Muscle layer of colon (tissue), 2 donors: ENCODE data around the gene SPATA16.
"Not testable (repeated sequence)": the region's sequence is repeated elsewhere in the genome, so short reads cannot be mapped to it uniquely, and the experiment has no call there.

ENCODE experiments used
- H3K27ac ChIP-seq: one replicate; pipeline ENCODE4 v1.7.0; 2013; ENCODE audit warnings: low read depth, mild to moderate bottlenecking, low read length, moderate library complexity
- H3K27me3 ChIP-seq, 2 donors: one replicate each; pipeline ENCODE4 v1.7.0; 2013; ENCODE audit warnings: low read length in 2 of 2, mild to moderate bottlenecking in 2 of 2; ENCODE audit not compliant: insufficient read depth in 2 of 2, control insufficient read depth in 1 of 2
- H3K36me3 ChIP-seq: one replicate; pipeline ENCODE4 v1.7.0; 2013; ENCODE audit warnings: mild to moderate bottlenecking, low read length; ENCODE audit not compliant: insufficient read depth
- H3K4me1 ChIP-seq: one replicate; pipeline ENCODE4 v1.7.0; 2013; ENCODE audit warnings: mild to moderate bottlenecking, low read length; ENCODE audit not compliant: insufficient read depth
- H3K4me3 ChIP-seq, 2 donors: one replicate each; pipeline ENCODE4 v1.7.0; 2013; ENCODE audit warnings: low read length in 2 of 2, low read depth in 1 of 2, mild to moderate bottlenecking in 1 of 2, moderate library complexity in 1 of 2
- H3K9ac ChIP-seq: one replicate; pipeline ENCODE4 v1.7.0; 2013; ENCODE audit warnings: low read length
- H3K9me3 ChIP-seq: one replicate; pipeline ENCODE4 v1.7.0; 2013; ENCODE audit warnings: mild to moderate bottlenecking, low read length
- donor health status: abdominal sarcoma.
- donor health status: Adenocarcinoma of cecum.

Gene SPATA16

DNA sequence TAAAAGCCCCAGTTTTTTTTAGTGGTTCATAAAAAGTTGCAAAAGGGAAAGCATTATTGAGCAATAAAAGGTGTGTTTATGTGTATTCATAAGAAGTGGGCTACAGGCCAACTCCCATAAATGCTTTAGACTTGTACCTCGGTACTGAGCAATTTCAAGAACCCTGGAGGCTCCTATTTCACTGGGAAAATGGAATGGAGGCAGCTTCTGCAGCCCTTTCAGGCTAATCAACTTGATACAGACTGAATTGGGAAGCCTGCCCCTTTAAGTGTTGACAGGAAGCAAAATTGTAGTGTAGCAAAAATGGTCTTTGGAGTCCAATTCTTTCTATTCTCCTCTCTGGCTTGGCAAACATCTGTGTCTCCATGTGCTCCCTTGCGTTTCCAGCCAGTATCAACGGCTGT, 271.7 kb downstream of the SPATA16 start:
- Histone ChIP-seq H3K27ac (no peak overlapping the region), H3K9ac (no peak overlapping the region), H3K4me1 (peaks cover 7% of the 10 kb centered on the region), H3K9me3 (no peaks in the 10 kb centered on the region), H3K4me3 (no peak overlapping the region), H3K36me3 (no peaks in the 10 kb centered on the region), H3K27me3 (no peaks in the 10 kb centered on the region)

DNA sequence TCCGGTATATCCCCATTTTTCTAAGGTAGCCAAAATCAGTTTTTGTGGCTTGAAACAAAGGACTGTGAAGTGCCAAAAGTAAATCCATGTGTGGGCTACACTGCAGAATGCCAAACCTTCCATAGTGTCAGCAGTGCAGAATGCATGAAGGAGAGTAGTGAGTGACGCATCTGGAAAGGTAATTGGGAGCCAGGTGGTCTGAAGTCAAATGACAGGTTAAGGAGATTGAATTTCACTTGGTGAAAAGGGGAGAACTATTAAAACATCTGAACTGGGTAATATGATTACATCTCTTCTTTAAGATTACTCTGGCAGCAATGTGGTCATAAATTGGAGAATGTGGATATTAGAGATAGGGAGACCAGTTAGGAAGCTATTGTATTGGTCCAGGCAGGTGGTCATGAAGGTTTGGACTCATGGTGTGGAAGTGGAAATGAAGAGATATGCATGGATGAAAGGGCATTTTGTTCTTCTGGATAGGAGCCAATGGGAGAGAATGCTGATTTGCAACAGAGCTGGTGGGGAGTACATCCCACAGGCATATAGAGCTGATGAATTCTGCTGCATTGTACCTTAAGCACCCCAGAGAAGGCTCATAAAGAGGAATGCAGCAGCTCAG, 272.3 kb downstream of the SPATA16 start:
- H3K27ac ChIP-seq = no peak overlapping the region
- H3K4me1 ChIP-seq = peaks cover 7% of the 10 kb centered on the region
- H3K27me3 ChIP-seq = no peaks in the 10 kb centered on the region
- H3K4me3 ChIP-seq = no peak overlapping the region
- H3K9ac ChIP-seq = no peak overlapping the region
- H3K9me3 ChIP-seq = no peaks in the 10 kb centered on the region
- no peaks in the 10 kb centered on the region for H3K36me3 ChIP-seq

DNA sequence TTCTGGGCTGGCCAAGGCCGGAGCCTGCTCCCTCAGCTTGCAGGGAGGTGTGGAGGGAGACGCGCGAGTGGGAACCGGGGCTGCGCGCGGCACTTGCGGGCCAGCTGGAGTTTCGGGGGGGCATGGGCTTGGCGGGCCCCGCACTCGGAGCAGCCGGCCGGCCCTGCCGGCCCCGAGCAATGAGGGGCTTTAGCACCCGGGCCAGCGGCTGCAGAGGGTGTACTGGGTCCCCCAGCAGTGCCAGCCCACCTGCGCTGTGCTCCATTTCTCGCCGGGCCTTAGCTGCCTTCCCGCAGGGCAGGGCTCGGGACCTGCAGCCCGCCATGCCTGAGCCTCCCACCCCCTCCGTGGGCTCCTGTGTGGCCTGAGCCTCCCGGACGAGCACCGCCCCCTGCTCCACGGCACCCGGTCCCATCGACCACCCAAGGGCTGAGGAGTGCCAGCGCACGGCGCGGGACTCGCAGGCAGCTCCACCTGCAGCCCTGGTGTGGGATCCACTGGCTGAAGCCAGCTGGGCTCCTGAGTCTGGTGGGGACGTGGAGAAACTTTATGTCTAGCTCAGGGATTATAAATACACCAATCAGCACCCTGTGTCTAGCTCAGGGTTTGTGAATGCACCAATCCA, 274.2 kb downstream of the SPATA16 start:
- not testable (repeated sequence) for H3K4me1 ChIP-seq, H3K9me3 ChIP-seq, H3K27ac ChIP-seq, H3K27me3 ChIP-seq, H3K9ac ChIP-seq, H3K4me3 ChIP-seq, H3K36me3 ChIP-seq

DNA sequence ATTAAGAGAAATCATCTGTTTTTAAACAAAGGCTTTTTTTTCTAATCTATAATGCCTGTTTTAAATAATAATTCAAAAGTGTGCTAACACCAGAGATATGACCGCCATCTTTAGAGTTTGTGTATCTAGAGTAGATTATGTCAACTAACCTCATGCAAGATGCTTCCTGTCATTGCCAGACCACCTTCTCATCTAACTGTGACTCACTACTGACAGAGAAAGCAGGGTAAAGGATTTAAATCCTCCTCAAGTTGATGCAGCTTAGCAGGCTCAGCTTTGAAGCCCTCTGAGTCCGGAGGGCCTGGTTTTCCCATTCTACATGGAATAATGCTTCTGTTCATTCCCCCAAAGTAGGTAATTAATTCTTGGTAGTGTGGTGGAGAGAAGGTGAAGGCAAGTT, 282.0 kb downstream of the SPATA16 start:
- H3K9ac ChIP-seq = no peak overlapping the region
- no peaks in the 10 kb centered on the region for H3K36me3 ChIP-seq

DNA sequence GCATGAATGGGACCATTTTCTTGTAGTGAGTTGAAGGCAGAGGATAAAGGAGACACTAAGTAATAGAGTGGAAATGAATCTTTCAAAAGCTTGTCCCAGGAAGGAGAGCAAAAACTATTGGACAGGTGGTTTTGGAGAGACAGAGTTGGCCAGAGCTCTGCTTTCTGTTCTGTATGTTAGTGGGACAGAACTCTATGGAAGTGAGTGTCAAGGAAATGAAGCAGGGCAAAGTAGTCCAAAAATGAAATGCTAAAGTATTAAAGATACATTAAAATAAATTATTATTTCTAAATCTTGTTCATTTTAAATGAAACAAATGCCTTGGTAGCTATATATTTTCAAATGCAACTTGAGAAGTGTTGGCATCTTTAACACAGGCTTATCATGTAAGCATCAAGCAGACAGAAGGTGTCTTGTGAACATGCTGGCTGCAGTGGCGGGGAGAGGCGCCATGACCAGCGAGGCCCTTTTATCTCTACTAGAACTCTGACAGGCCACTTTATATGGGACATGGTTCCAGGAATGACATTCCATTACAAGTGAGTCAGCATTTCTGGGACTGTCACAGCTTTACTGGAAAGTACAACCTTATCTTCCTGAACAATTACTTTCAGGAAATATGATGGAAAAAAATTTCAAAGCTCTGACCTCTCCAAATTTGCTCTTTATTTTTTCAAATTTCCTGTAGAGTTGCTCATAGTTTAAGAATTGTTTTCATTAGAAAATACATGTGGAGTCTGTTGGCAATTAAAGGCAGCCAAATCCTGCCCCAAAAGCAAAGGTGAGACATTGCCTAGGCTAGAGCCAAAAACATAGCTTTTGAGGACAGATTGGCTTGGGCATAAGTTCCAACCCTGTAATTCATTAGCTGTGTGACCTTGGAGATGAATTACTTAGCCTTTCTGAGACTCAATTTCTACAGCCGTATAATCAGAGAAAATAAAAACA, 284.0 kb downstream of the SPATA16 start:
- Histone ChIP-seq H3K27me3 (no peaks in the 10 kb centered on the region), H3K27ac (no peak overlapping the region), H3K9ac (no peak overlapping the region), H3K4me3 (no peak overlapping the region), H3K9me3 (no peaks in the 10 kb centered on the region), H3K36me3 (no peaks in the 10 kb centered on the region), H3K4me1 (no peaks in the 10 kb centered on the region)

More for the DNA sequence above, 282.0 kb downstream of the SPATA16 start:
- Histone ChIP-seq H3K27ac (no peak overlapping the region), H3K4me3 (no peak overlapping the region), H3K27me3 (no peaks in the 10 kb centered on the region), H3K9me3 (no peaks in the 10 kb centered on the region), H3K4me1 (no peaks in the 10 kb centered on the region)

DNA sequence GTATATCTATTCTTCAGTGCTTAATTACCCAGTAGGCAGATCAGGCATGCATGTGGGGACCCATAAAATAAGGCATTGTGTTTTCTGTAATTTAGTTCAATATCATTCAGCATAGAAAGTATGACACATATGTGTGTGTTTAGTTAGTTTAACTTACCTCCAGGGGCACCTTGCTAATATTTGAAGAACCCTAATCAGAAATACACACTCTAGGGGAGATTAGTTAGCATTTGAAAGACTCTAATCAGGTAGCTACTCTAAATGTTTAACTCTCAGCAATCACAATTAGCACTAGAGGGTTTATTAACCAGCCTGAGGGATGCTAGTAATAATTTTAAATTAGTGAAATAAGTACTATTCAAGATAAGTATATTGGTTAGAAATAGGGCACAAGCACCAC, 286.0 kb downstream of the SPATA16 start:
- no peaks in the 10 kb centered on the region for H3K27me3 ChIP-seq
- no peak overlapping the region for H3K27ac ChIP-seq
- no peaks in the 10 kb centered on the region for H3K4me1 ChIP-seq
- H3K9ac ChIP-seq = no peak overlapping the region
- no peaks in the 10 kb centered on the region for H3K9me3 ChIP-seq
- H3K36me3 ChIP-seq = no peaks in the 10 kb centered on the region
- no peak overlapping the region for H3K4me3 ChIP-seq

DNA sequence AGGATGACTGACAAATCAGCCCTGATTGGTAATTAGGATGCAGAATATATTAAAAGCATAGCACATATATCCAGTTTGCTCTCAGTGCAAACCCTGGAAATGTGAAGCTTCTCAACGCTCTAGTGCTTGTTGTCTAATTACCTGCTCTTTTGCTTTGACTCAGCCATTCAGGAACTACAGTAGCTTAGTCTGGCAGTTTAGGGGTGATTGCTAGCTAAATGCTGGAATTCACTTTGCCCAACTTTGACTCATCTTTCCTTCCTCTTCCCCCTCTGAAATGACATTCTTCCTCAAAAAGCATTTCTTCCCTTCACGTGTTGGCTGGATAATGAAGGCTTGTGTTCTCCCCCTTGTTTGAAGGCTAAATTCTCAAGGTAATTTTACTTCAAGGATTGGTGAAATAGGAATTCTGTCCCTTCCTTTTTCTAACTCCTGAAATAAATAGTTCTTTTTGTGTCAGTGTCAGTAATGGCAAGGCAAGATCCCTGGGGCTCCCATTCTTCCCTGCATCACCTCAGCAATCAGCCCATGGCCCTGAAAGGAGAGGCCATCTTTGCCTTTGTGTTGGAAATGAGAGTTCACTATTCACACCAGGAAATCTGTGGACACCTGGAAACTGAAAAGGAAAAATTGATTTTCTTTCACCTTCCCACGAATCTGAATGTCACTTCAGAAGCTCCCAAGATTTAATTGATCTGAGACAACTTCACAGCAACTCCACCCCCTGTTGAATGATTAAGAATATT, 286.9 kb downstream of the SPATA16 start:
- H3K27ac ChIP-seq = no peak overlapping the region
- no peaks in the 10 kb centered on the region for H3K4me1 ChIP-seq
- H3K9ac ChIP-seq = no peak overlapping the region
- H3K27me3 ChIP-seq = no peaks in the 10 kb centered on the region
- H3K9me3 ChIP-seq = no peaks in the 10 kb centered on the region
- H3K36me3 ChIP-seq = no peaks in the 10 kb centered on the region
- H3K4me3 ChIP-seq = no peak overlapping the region

DNA sequence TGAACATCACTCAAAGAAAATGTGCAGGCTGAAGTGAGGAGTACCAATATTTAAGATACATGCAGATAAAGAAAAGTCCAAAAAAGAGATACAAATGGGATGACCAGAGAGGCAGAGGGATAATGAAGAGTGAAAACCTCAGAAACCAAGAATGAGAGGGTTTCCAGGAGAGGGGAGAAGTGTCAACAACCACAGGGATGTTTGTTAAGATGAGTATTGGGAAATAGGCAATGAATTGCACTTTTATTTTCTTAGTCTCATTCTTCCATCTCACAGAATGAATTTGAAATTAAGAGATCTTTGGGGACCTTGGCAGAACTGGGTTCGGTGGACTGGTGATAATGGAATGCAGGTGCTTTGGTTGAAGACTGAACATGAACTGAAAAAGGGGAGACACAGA, 288.0 kb downstream of the SPATA16 start:
- H3K36me3 ChIP-seq = no peaks in the 10 kb centered on the region
- H3K27me3 ChIP-seq = no peaks in the 10 kb centered on the region
- no peak overlapping the region for H3K27ac ChIP-seq
- no peaks in the 10 kb centered on the region for H3K4me1 ChIP-seq
- H3K9me3 ChIP-seq = no peaks in the 10 kb centered on the region
- H3K4me3 ChIP-seq = no peak overlapping the region
- H3K9ac ChIP-seq = no peak overlapping the region

DNA sequence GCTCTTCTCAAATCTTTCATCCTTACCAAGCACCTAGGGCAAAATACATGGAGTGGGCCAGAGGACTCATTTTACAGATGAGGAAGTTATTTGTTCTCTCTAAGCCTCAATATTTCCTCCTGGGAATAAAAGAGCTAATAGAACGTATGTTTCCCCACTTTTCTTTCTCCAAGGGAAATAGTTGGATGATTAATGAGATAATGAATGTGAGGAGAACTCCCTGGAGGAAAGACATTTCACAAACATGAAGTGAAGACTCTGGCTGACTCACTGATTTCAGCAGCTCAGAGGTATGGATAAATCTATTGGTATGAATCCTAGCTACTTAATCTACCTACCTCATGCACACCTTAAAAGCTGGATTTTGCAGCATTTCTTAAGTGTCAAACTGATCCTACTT, 292.1 kb downstream of the SPATA16 start:
- Histone ChIP-seq H3K27ac (no peak overlapping the region), H3K9me3 (no peaks in the 10 kb centered on the region), H3K4me3 (no peak overlapping the region), H3K27me3 (no peaks in the 10 kb centered on the region), H3K4me1 (no peaks in the 10 kb centered on the region), H3K36me3 (no peaks in the 10 kb centered on the region), H3K9ac (no peak overlapping the region)

DNA sequence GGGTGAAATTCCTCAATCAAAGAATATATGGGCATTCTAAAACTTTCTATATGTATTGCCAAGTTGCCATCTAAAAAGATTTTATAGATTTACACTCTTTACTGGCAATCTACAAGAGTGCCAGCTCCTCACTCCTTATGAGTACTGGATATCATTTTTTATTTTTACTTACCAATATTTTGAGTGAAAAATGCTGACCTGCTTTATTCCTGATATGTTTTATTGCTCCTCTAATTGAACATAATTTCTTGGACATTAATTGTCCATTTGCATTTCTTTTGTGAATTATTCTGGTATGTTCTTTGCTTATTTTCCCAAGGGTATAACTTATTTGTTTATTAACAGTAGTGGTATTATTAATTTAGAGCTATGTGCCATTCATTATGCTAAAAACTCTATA, 293.7 kb downstream of the SPATA16 start:
- H3K27me3 ChIP-seq = no peaks in the 10 kb centered on the region
- H3K9ac ChIP-seq = no peak overlapping the region
- no peaks in the 10 kb centered on the region for H3K4me1 ChIP-seq
- no peaks in the 10 kb centered on the region for H3K36me3 ChIP-seq
- no peak overlapping the region for H3K4me3 ChIP-seq
- H3K9me3 ChIP-seq = no peaks in the 10 kb centered on the region
- no peak overlapping the region for H3K27ac ChIP-seq

DNA sequence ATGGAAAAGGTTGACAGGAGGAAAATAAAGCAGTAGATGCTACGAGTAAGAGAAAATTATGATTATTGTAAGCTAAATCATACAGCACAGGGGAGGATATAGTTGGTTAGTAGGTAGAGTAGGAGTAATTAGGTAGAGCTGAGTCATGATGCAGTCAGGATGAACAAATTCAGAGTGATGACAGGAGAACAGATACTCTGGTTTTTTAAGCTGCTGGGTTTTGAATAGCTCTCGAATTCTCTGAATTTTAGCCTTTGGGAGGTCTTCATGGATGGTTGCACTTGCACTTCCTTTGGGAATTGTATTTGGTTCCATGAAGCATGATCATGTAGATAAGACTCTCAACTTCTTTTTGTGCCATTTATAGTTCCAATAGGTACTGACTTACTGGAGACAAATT, 294.3 kb downstream of the SPATA16 start:
- no peaks in the 10 kb centered on the region for H3K4me1 ChIP-seq
- no peaks in the 10 kb centered on the region for H3K9me3 ChIP-seq
- no peak overlapping the region for H3K9ac ChIP-seq

More for the DNA sequence above, 294.3 kb downstream of the SPATA16 start:
- H3K4me3 ChIP-seq = no peak overlapping the region
- no peaks in the 10 kb centered on the region for H3K27me3 ChIP-seq
- H3K27ac ChIP-seq = no peak overlapping the region
- no peaks in the 10 kb centered on the region for H3K36me3 ChIP-seq
